ENCODE measurements around the gene SLC7A14. TPM values are rescaled to one million over a fixed set of nuclear protein-coding genes. Genes with fewer than 3 reads are reported as not detected.

Gene SLC7A14
- total RNA-seq, 1 experiment from 2014 or later = not detected

DNA sequence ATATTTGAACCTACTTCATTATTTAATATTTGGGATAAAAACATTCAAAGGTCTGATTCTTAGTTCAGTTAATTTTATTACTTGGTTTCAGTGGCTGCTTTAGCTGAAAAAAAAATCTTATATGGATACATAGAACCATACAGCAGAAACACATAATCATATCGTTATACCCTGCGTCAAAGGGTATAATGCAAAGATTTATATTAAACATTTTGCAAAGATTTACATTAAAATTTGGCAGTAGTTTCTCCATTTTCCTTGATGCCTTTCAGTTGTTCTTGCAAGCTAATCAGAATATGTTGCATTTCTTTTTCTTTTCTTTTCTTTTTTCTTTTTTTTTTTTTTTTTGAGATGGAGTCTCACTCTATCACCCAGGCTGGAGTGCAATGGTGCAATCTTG, 135.8 kb downstream of the SLC7A14 start:
- no peaks in the 10 kb centered on the region for H3K9me3 Mint-ChIP-seq (ENCODE audit: low read depth, unreplicated experiment)
- BruUV-seq (replicated peaks) = no TSS peak
- no peak for DNase-seq
- H3K27ac Mint-ChIP-seq (ENCODE audit: unreplicated experiment) = no peak overlapping the region
- H3K4me3 Mint-ChIP-seq (ENCODE audit: low read depth, unreplicated experiment) = no peak overlapping the region
- peaks cover 6% of the 10 kb centered on the region for H3K4me1 Mint-ChIP-seq (ENCODE audit: low read depth, unreplicated experiment)
- CTCF ChIA-PET = no interaction called here
- TF ChIP-seq, protein P1, sequence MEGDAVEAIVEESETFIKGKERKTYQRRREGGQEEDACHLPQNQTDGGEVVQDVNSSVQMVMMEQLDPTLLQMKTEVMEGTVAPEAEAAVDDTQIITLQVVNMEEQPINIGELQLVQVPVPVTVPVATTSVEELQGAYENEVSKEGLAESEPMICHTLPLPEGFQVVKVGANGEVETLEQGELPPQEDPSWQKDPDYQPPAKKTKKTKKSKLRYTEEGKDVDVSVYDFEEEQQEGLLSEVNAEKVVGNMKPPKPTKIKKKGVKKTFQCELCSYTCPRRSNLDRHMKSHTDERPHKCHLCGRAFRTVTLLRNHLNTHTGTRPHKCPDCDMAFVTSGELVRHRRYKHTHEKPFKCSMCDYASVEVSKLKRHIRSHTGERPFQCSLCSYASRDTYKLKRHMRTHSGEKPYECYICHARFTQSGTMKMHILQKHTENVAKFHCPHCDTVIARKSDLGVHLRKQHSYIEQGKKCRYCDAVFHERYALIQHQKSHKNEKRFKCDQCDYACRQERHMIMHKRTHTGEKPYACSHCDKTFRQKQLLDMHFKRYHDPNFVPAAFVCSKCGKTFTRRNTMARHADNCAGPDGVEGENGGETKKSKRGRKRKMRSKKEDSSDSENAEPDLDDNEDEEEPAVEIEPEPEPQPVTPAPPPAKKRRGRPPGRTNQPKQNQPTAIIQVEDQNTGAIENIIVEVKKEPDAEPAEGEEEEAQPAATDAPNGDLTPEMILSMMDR (IDR thresholded peaks at IDR 0.05; ENCODE audit: unreplicated experiment) = no peak
- intact Hi-C loops (cut with micrococcal nuclease; ENCODE audit: unreplicated experiment) = no loop called here
- H3K27me3 Mint-ChIP-seq (ENCODE audit: unreplicated experiment) = no peaks in the 10 kb centered on the region
- no peaks in the 10 kb centered on the region for H3K36me3 Mint-ChIP-seq (ENCODE audit: insufficient read depth, unreplicated experiment)

DNA sequence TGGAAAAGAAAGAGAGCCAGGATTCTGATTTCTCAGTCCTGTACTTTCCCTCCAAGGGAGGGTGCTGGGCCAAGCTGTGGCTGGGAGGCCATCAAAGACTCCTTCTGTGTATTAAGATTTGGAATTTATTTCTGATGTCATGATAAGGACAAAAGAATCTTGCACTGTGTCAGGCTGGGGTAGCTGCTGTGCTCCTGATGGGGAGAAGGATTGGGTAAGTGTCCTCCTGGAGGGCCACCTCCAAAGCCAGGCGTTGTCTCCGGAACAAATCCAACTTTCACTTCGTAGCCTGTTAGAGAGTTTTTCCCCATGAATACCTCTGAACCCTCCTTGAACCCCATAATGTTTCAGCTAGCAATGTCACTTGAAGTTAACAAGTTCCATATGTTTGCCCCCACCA, 137.3 kb downstream of the SLC7A14 start:
- no TSS peak for BruUV-seq (replicated peaks)
- TF ChIP-seq, protein P1 (IDR thresholded peaks at IDR 0.05; ENCODE audit: unreplicated experiment) = no peak
- no peaks in the 10 kb centered on the region for H3K36me3 Mint-ChIP-seq (ENCODE audit: insufficient read depth, unreplicated experiment)
- no peak for DNase-seq
- H3K27me3 Mint-ChIP-seq (ENCODE audit: unreplicated experiment) = no peaks in the 10 kb centered on the region
- no peaks in the 10 kb centered on the region for H3K9me3 Mint-ChIP-seq (ENCODE audit: low read depth, unreplicated experiment)
- H3K27ac Mint-ChIP-seq (ENCODE audit: unreplicated experiment) = no peak overlapping the region
- no peak overlapping the region for H3K4me3 Mint-ChIP-seq (ENCODE audit: low read depth, unreplicated experiment)
- peaks cover 6% of the 10 kb centered on the region for H3K4me1 Mint-ChIP-seq (ENCODE audit: low read depth, unreplicated experiment)
- intact Hi-C loops (cut with micrococcal nuclease; ENCODE audit: unreplicated experiment) = no loop called here
- CTCF ChIA-PET = no interaction called here

DNA sequence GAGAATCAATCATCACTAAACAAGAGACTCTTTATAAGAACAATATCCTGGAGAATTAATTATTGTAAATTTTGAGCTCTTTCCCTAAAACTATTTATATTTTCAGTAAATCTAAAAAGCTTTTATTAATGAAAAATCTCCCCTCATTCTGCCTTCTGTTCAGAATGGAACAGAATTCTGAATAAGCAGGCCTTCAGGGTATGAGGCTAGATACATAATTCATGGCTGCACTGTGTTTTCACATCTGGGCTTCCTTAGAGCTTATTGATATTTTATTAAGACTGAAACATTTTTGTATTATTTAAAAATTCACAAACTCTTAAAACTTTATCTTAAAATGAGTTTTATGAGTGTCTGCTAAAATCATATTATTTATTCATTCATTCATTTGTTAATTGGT, 142.4 kb downstream of the SLC7A14 start:
- Mint-ChIP-seq H3K27ac (ENCODE audit: unreplicated experiment) (no peak overlapping the region), H3K4me3 (ENCODE audit: low read depth, unreplicated experiment) (no peak overlapping the region), H3K4me1 (ENCODE audit: low read depth, unreplicated experiment) (peaks cover 30% of the 10 kb centered on the region), H3K27me3 (ENCODE audit: unreplicated experiment) (no peaks in the 10 kb centered on the region), H3K36me3 (ENCODE audit: insufficient read depth, unreplicated experiment) (no peaks in the 10 kb centered on the region), H3K9me3 (ENCODE audit: low read depth, unreplicated experiment) (no peaks in the 10 kb centered on the region)
- CTCF ChIA-PET = no interaction called here
- no peak for DNase-seq
- BruUV-seq (replicated peaks) = no TSS peak
- TF ChIP-seq, protein P1 (IDR thresholded peaks at IDR 0.05; ENCODE audit: unreplicated experiment) = no peak
- intact Hi-C loops (cut with micrococcal nuclease; ENCODE audit: unreplicated experiment) = no loop called here

DNA sequence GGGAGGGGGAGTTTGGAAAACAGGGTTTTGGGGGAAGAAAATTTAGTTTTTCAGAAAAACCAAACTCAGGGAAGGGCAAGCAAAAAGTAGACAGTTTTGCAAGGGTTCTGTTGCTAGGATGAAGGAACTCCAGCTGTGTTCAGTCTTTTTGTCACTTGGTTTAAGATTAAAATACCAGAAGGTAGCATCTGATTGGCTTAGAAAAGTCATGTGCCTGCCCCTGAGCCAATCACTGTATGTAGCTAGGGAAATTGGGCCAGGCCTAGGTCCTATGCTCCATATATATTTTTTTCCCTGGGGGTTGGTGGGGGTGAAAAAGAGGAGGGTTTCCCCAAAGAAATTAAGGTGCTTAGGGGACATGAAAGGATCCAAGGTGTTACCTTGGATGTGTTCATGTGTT, 142.9 kb downstream of the SLC7A14 start:
- Mint-ChIP-seq H3K9me3 (ENCODE audit: low read depth, unreplicated experiment) (no peaks in the 10 kb centered on the region), H3K27ac (ENCODE audit: unreplicated experiment) (no peak overlapping the region), H3K4me3 (ENCODE audit: low read depth, unreplicated experiment) (no peak overlapping the region), H3K27me3 (ENCODE audit: unreplicated experiment) (no peaks in the 10 kb centered on the region), H3K4me1 (ENCODE audit: low read depth, unreplicated experiment) (peaks cover 30% of the 10 kb centered on the region), H3K36me3 (ENCODE audit: insufficient read depth, unreplicated experiment) (no peaks in the 10 kb centered on the region)
- intact Hi-C loops (cut with micrococcal nuclease; ENCODE audit: unreplicated experiment) = no loop called here
- CTCF ChIA-PET = no interaction called here
- no peak for DNase-seq
- BruUV-seq (replicated peaks) = no TSS peak
- TF ChIP-seq, protein P1 (IDR thresholded peaks at IDR 0.05; ENCODE audit: unreplicated experiment) = no peak
